ENCODE results near the gene STK32C.

STK32C gene

GRCh38 chr10:132238371-132239125 lies 69.2 kb downstream of the STK32C start:
- FAIRE-seq, result no peak
- DNase-seq (ENCODE audit: extremely low spot score, insufficient read length, low read depth), result no peak

GRCh38 chr10:132237871-132238270 lies 69.9 kb downstream of the STK32C start:
- no peak for DNase-seq (ENCODE audit: extremely low spot score, insufficient read length, low read depth)
- FAIRE-seq, result no peak

GRCh38 chr10:132237396-132237795 lies 70.4 kb downstream of the STK32C start:
- FAIRE-seq, result no peak

GRCh38 chr10:132236881-132237280 lies 70.9 kb downstream of the STK32C start:
- FAIRE-seq, result no peak
- no peak for DNase-seq (ENCODE audit: extremely low spot score, insufficient read length, low read depth)

More at GRCh38 chr10:132237396-132237795, 70.4 kb downstream of the STK32C start:
- DNase-seq (ENCODE audit: extremely low spot score, insufficient read length, low read depth), result no peak

- FAIRE-seq (no peak), DNase-seq (ENCODE audit: extremely low spot score, insufficient read length, low read depth) (no peak)
Observed at GRCh38 chr10:132236161-132236560, 71.6 kb downstream of the STK32C start.

- FAIRE-seq (no peak), DNase-seq (ENCODE audit: extremely low spot score, insufficient read length, low read depth) (no peak)
Observed at GRCh38 chr10:132234860-132235259, 72.9 kb downstream of the STK32C start.

- DNase-seq (ENCODE audit: extremely low spot score, insufficient read length, low read depth), result no peak
- FAIRE-seq, result no peak
Observed at GRCh38 chr10:132233501-132234085, 74.2 kb downstream of the STK32C start.

GRCh38 chr10:132232981-132233380 lies 74.8 kb downstream of the STK32C start:
- DNase-seq (ENCODE audit: extremely low spot score, insufficient read length, low read depth) (no peak), FAIRE-seq (no peak)

GRCh38 chr10:132232023-132232951 lies 75.5 kb downstream of the STK32C start:
- no peak for FAIRE-seq
- DNase-seq (ENCODE audit: extremely low spot score, insufficient read length, low read depth), result no peak

GRCh38 chr10:132231656-132232022 lies 76.1 kb downstream of the STK32C start:
- DNase-seq (ENCODE audit: extremely low spot score, insufficient read length, low read depth), result no peak
- FAIRE-seq, result no peak

- FAIRE-seq (no peak), DNase-seq (ENCODE audit: extremely low spot score, insufficient read length, low read depth) (no peak)
Observed at GRCh38 chr10:132230557-132231210, 77.1 kb downstream of the STK32C start.

- no peak for DNase-seq (ENCODE audit: extremely low spot score, insufficient read length, low read depth)
- FAIRE-seq, result no peak
Observed at GRCh38 chr10:132229834-132230556, 77.8 kb downstream of the STK32C start.

GRCh38 chr10:132229096-132229495 lies 78.7 kb downstream of the STK32C start:
- no peak for FAIRE-seq
- DNase-seq (ENCODE audit: extremely low spot score, insufficient read length, low read depth), result no peak

- no peak for FAIRE-seq
- no peak for DNase-seq (ENCODE audit: extremely low spot score, insufficient read length, low read depth)
Observed at GRCh38 chr10:132228616-132229015, 79.1 kb downstream of the STK32C start.

- DNase-seq (ENCODE audit: extremely low spot score, insufficient read length, low read depth) (no peak), FAIRE-seq (no peak)
Observed at GRCh38 chr10:132227851-132228390, 79.8 kb downstream of the STK32C start.

- no peak for DNase-seq (ENCODE audit: extremely low spot score, insufficient read length, low read depth)
- FAIRE-seq, result no peak
Observed at GRCh38 chr10:132226586-132227405, 81.0 kb downstream of the STK32C start.

- no peak for FAIRE-seq
Observed at GRCh38 chr10:132225849-132226205, 81.9 kb downstream of the STK32C start.

GRCh38 chr10:132225073-132225848 lies 82.5 kb downstream of the STK32C start:
- DNase-seq (ENCODE audit: extremely low spot score, insufficient read length, low read depth) (no peak), FAIRE-seq (no peak)

More at GRCh38 chr10:132225849-132226205, 81.9 kb downstream of the STK32C start:
- DNase-seq (ENCODE audit: extremely low spot score, insufficient read length, low read depth), result no peak

All from GM18507 (cell line).